Measurements from ENCODE around the gene NPHS1.

NPHS1 gene

DNA sequence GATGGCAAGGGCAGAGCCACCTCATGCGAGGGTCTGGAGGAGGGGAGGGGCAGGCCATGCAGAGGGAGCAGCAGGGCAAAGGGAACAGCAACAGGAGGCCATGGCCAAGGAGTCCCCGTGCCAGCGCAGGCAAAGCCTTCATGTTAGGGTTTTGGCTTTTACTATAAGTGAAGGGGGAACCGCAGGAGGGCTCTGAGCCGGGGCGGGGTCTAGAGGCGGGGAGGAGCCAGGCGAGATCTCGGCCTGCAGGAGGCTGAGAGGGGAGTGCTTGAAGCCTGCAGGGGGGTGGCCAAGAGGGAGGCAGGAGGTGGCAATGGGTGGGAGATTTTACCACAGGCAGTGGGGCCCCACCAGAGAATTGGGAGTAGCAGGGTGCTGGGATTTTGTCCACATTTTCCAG, 70.7 kb downstream of the NPHS1 start:
- ATAC-seq (replicated peaks): no peak
- no peak overlapping the region for H3K27ac Mint-ChIP-seq

DNA sequence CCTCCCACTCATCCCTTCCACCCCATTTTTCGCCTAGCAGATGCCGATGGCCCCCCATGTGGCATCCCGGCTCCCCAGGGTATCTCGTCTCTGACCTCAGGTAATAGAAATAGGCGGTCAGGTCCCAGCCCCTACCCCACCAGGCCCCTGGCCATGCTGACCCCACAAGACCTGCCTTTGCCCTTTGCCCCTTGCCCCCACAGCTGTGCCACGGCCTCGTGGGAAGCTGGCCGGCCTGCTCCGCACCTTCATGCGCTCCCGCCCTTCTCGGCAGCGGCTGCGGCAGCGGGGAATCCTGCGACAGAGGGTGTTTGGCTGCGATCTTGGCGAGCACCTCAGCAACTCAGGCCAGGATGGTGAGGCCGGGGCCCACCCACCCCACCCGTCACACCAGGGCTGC, 71.6 kb downstream of the NPHS1 start:
- no peak overlapping the region for H3K27ac Mint-ChIP-seq
- DNase-seq (no peak), ATAC-seq (replicated peaks) (no peak)
- no peaks in the 10 kb centered on the region for H3K9me3 Mint-ChIP-seq
- H3K27me3 Mint-ChIP-seq: no peaks in the 10 kb centered on the region
- peaks cover 8 to 11% of the 10 kb centered on the region in 2 donors for H3K4me1 Mint-ChIP-seq (ENCODE audit: low read depth in 2 of 2)
- peaks cover 6% of the 10 kb centered on the region for H3K36me3 Mint-ChIP-seq (ENCODE audit: insufficient read depth)
- no peak overlapping the region for H3K4me3 Mint-ChIP-seq

More for the DNA sequence above, 70.7 kb downstream of the NPHS1 start:
- DNase-seq: no peak
- H3K36me3 Mint-ChIP-seq (ENCODE audit: insufficient read depth): peaks cover 6% of the 10 kb centered on the region
- H3K4me1 Mint-ChIP-seq (ENCODE audit: low read depth in 2 of 2): peaks cover 3 to 4% of the 10 kb centered on the region in 2 donors
- H3K4me3 Mint-ChIP-seq: no peak overlapping the region
- no peaks in the 10 kb centered on the region for H3K9me3 Mint-ChIP-seq
- H3K27me3 Mint-ChIP-seq: no peaks in the 10 kb centered on the region

DNA sequence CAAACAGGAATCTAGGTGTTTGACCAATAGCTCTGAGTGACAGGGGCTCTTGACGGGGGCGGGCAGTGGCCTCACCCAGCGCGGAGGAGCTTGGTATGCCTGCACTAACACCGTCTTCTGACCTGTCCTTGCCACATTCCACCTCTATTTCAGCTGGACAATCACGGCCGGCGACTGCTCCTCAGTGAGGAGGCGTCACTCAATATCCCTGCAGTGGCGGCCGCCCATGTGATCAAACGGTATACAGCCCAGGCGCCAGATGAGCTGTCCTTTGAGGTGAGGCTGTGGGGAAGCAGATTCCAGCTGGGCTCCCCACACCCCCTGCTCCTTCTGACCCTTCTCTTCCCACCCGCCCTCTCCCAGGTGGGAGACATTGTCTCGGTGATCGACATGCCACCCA, 72.2 kb downstream of the NPHS1 start:
- Mint-ChIP-seq H3K27ac (no peak overlapping the region), H3K4me3 (no peak overlapping the region), H3K36me3 (ENCODE audit: insufficient read depth) (peaks cover 6% of the 10 kb centered on the region), H3K4me1 (ENCODE audit: low read depth in 2 of 2) (peaks cover 10 to 11% of the 10 kb centered on the region in 2 donors), H3K9me3 (no peaks in the 10 kb centered on the region), H3K27me3 (no peaks in the 10 kb centered on the region)
- DNase-seq (no peak), ATAC-seq (replicated peaks) (no peak)

DNA sequence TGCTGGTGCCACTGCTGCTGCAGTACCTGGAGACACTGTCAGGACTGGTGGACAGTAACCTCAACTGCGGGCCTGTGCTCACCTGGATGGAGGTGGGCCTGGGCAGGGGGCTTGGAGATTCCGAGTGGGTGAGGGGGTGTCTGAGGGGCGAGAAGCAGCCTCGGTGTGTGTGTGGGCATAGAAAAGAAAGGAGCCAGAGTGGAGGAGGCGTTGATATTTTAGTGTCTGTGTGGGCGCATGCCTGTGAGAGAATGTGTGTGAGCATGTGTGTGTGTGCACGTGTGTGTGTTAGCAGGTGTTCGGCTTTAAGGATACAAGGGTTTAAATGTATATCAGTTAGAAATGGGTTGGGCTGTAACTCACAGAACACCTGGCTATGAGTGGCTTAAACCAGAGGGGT, 73.3 kb downstream of the NPHS1 start:
- no peaks in the 10 kb centered on the region for H3K9me3 Mint-ChIP-seq
- ATAC-seq (replicated peaks): no peak
- no peak overlapping the region for H3K27ac Mint-ChIP-seq
- no peak for DNase-seq
- peaks cover 18% of the 10 kb centered on the region in 2 donors for H3K4me1 Mint-ChIP-seq (ENCODE audit: low read depth in 2 of 2)
- H3K27me3 Mint-ChIP-seq: no peaks in the 10 kb centered on the region
- H3K4me3 Mint-ChIP-seq: no peak overlapping the region
- H3K36me3 Mint-ChIP-seq (ENCODE audit: insufficient read depth): peaks cover 6% of the 10 kb centered on the region

DNA sequence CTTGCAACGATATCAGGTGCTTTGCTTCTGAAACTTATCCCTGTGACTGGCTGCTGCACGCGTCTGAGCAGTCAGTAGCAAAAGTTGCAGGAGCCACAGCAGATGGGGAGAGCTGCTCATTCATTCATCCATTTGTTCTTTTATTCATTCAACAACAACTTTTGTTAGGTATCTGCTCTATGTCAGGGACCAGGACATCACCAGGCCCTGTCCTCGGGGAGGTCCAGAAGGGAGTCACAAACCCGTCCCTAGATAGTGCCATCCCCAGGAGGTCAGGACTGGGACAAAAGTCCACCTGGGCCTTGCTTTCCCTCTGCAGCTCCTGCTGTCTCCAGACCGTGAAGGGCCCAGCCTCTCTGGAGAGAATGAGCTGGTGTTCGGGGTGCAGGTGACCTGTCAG, 74.3 kb downstream of the NPHS1 start:
- Mint-ChIP-seq H3K9me3 (no peaks in the 10 kb centered on the region), H3K27me3 (no peaks in the 10 kb centered on the region), H3K4me1 (ENCODE audit: low read depth in 2 of 2) (peaks cover 18% of the 10 kb centered on the region in 2 donors), H3K27ac (no peak overlapping the region), H3K4me3 (no peak overlapping the region), H3K36me3 (ENCODE audit: insufficient read depth) (peaks cover 6% of the 10 kb centered on the region)
- DNase-seq (no peak), ATAC-seq (replicated peaks) (no peak)

DNA sequence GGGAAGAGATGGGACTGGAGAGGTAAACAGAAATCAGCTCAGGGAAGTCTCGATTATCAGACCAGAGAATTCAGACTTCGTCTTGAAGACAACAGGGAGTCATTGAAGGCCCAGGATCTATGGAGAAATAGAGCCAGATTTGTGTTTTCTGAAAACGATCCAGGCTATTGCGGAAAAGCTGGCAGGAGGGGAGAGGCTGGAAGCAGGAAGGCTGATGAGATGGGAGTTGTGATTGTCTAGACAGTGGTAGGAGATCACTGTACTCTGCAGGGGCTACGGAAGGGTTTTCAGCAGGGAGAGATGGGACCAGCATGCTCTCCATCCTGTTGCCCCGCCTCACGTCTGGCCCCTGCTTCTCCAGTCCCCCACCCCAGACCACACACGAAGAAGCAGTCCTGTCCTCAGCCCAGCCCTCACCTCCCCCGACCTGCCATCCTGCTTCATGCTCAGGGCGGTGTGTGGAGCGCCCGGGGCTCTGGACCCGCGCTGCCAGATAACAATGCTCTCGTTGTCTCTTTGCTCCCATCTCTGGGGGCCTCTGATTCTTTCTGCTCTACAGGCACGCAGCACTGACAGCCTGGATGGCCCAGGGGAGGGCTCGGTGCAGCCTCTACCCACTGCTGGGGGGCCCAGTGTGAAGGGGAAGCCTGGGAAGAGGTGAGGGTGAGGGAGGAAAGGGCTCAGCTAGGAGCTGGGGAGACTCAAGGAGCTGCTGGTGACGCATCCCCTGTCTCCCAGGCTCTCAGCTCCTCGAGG, 75.0 kb downstream of the NPHS1 start:
- no peaks in the 10 kb centered on the region for H3K9me3 Mint-ChIP-seq
- H3K4me1 Mint-ChIP-seq (ENCODE audit: low read depth in 2 of 2): peaks cover 18% of the 10 kb centered on the region in 2 donors
- H3K27ac Mint-ChIP-seq: no peak overlapping the region
- H3K36me3 Mint-ChIP-seq (ENCODE audit: insufficient read depth): peaks cover 6% of the 10 kb centered on the region
- no peak for ATAC-seq (replicated peaks)
- no peaks in the 10 kb centered on the region for H3K27me3 Mint-ChIP-seq
- H3K4me3 Mint-ChIP-seq: peak overlapping the region; percentile 36 to 86
- no peak for DNase-seq

DNA sequence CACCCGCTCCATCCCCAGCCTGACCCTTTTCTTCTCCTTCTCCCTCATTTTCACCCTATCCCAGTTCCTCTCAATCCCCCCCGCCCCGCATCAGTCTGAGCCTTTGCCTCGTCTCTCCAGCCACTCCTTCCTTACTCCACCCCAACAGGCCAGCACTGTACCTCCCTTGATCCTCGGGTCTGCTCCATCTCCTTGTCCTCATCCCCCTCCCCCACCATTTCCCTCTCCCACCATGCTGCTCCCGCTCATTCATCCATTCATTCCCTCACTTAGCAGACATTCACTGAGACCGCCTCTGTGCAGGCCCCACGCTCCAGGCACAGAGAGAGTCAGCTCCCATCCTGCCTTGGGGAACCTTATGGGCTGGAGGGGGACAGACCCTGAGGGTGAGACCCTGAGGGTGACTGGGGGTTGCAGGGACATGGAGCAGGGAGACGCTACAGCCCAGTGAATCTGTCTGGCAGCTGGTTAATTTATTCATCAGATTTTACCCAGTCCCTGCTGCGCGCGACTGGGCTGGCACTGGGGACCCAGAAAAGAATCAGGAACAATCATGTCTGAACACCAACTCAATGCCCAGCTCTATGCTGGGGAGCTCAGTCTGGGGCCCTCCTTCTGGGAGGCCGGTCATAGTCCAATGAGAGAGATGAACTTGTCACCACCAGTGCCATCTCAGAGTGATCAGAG, 76.1 kb downstream of the NPHS1 start:
- Mint-ChIP-seq H3K27ac (peak overlapping the region; percentile 38 to 73), H3K4me3 (peak overlapping the region; percentile 72 to 86), H3K9me3 (no peaks in the 10 kb centered on the region), H3K4me1 (ENCODE audit: low read depth in 2 of 2) (peaks cover 18% of the 10 kb centered on the region in 2 donors), H3K36me3 (ENCODE audit: insufficient read depth) (peaks cover 6% of the 10 kb centered on the region), H3K27me3 (no peaks in the 10 kb centered on the region)
- ATAC-seq (replicated peaks) (no peak), DNase-seq (no peak)

Measured in effector memory CD8-positive, alpha-beta T cell (primary cell).